ENCODE measurements around the gene SHLD1. TPM values are rescaled to one million over a fixed set of nuclear protein-coding genes. Genes with fewer than 3 reads are reported as not detected.

The SHLD1 gene
- total RNA-seq, 4 donors from 2014 or later, result 1.7 to 4.2 (median 3.4) TPM

DNA sequence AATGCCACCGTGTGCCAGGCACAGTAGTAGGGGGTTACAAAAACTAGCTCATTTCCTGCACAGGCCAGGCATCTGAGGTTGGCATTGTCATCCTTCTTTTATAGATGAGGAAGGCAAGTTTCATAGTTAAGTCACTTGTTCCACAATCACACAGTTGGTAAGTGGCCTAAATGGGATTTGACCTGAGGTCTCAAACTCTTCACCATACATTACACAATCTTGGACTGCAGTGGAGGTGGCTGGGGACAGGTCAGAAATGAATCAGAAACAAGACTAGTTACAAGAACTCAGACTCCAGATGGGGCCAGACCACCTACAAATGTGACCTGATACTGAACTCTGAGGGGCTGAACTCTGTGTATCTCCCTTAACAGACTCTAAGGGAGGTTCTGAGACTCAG is 150.7 kb downstream of the SHLD1 start:
- no peak for DNase-seq (ENCODE audit: low spot score in 2 of 2)
- intact Hi-C loops (cut with DNase I; ENCODE audit: low total_unique reads), result no loop called here
- TF ChIP-seq CTCF (IDR thresholded peaks at IDR 0.05) (no peak), POLR2A (IDR thresholded peaks at IDR 0.05) (no peak)
- H3K4me3 ChIP-seq (ENCODE audit: low read depth, poor library complexity, severe bottlenecking), result no peak overlapping the region
- WGBS, 2 donors, result 68 to 77% methylated on average over 1 of the region's 1 CpG

DNA sequence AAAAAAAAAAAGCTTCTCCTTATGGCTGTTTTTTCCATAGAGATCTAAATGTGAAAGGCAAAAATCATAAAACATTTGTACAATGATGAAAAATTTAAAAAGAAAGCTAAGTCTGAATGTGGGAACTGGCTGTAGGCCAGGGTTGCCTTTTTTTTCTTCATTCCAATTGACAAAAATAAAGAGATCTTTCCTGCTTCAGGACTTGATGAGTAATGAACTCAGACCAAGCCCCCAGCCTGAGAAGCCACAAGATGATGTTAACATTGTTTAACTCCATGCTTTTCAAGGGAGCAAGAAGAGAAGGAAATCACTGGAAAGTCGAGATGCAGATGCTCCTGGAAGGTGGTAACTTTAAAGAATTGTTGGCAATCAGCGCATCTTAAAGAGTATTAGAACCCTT is 158.8 kb downstream of the SHLD1 start:
- WGBS, 2 donors, result 63 to 75% methylated on average over 2 of the region's 2 CpGs
- intact Hi-C loops (cut with DNase I; ENCODE audit: low total_unique reads), result no loop called here
- TF ChIP-seq CTCF (IDR thresholded peaks at IDR 0.05) (no peak), POLR2A (IDR thresholded peaks at IDR 0.05) (no peak)
- no peak overlapping the region for H3K4me3 ChIP-seq (ENCODE audit: low read depth, poor library complexity, severe bottlenecking)
- no peak for DNase-seq (ENCODE audit: low spot score in 2 of 2)

- DNase-seq (ENCODE audit: low spot score in 2 of 2), result no peak
- TF ChIP-seq POLR2A (IDR thresholded peaks at IDR 0.05), result no peak
- TF ChIP-seq CTCF (IDR thresholded peaks at IDR 0.05), result no peak
- WGBS, 2 donors, result 70 to 74% methylated on average over 6 of the region's 6 CpGs
- no peak overlapping the region for H3K4me3 ChIP-seq (ENCODE audit: low read depth, poor library complexity, severe bottlenecking)
- intact Hi-C loops (cut with DNase I; ENCODE audit: low total_unique reads), result no loop called here
Observed at GRCh38 chr20:5910186-5910585, 160.0 kb downstream of the SHLD1 start.

GRCh38 chr20:5913166-5913565 is 163.0 kb downstream of the SHLD1 start:
- 88 to 91% methylated on average over 2 of the region's 2 CpGs for WGBS, 2 donors
- TF ChIP-seq CTCF (IDR thresholded peaks at IDR 0.05) (no peak), POLR2A (IDR thresholded peaks at IDR 0.05) (no peak)
- H3K4me3 ChIP-seq (ENCODE audit: low read depth, poor library complexity, severe bottlenecking), result no peak overlapping the region
- intact Hi-C loops (cut with DNase I; ENCODE audit: low total_unique reads), result no loop called here
- DNase-seq (ENCODE audit: low spot score in 2 of 2), result no peak

Other genes with a start within 250 kb of the SHLD1 start
- 10 to 100 TPM in 2 of 4 donors, 1 to 10 TPM in 2; 7.4 to 11.3 (median 10.0) TPM for gene GPCPD1, start 139.4 kb upstream of the SHLD1 start, total RNA-seq
- gene CHGB, start 161.1 kb downstream of the SHLD1 start, total RNA-seq, result under 1 TPM in 1 of 4 donors, not detected in 3; 0.13 TPM
- 10 to 100 TPM; 10.2 to 16.1 (median 11.4) TPM for gene TRMT6, start 200.1 kb downstream of the SHLD1 start, total RNA-seq
- gene MCM8, start 200.3 kb downstream of the SHLD1 start, total RNA-seq, result 1 to 10 TPM; 2.4 to 5.1 (median 4.3) TPM

Data from lower leg skin (tissue), 4 donors.